HepG2 (cell line): ENCODE results near the gene MILR1. TPM values are rescaled to one million over a fixed set of nuclear protein-coding genes. Genes with fewer than 3 reads are reported as not detected.

Experiments
- ASH2L ChIP-seq: fragments of 300-600, 200-600 bp; sonication (generic); IDR thresholded peaks from 2 replicates; pipeline ENCODE4 v1.7.0; 2017; ENCODE audit warnings: low read depth, mild to moderate bottlenecking, moderate library complexity, mixed read lengths, low read length; ENCODE audit not compliant: insufficient read length
- CEBPB ChIP-seq: IDR thresholded peaks from 2 replicates; pipeline ENCODE4 v1.6.1; 2011; ENCODE audit warnings: low read depth, low read length, improper control_type of control experiment, borderline replicate concordance
- CHD2 ChIP-seq: IDR thresholded peaks from 2 replicates; pipeline ENCODE4 v1.6.1; 2011; ENCODE audit warnings: low read depth, low read length, improper control_type of control experiment
- FOXA3 ChIP-seq: IDR thresholded peaks from 2 replicates; pipeline ENCODE4 v1.6.1; 2016; ENCODE audit warnings: missing genetic modification reagents, missing compliant biosample characterization
- HES4 ChIP-seq: sonication (generic); formaldehyde crosslinking; IDR thresholded peaks from 2 replicates; pipeline ENCODE4 v1.9.0; 2021; ENCODE audit warnings: mild to moderate bottlenecking, missing genetic modification reagents, borderline replicate concordance
- NR2F1 ChIP-seq, 2 experiments: fragments of 450-650 bp in 1 of 2; formaldehyde crosslinking in 1 of 2; IDR thresholded peaks; 2 replicates each; pipeline versions ENCODE4 v1.5.0 to v1.6.1; 2016 to 2020; ENCODE audit warnings: mild to moderate bottlenecking in 1 of 2, missing compliant biosample characterization in 1 of 2, missing genetic modification reagents in 1 of 2, moderate library complexity in 1 of 2
- PRMT3 ChIP-seq: sonication (generic); formaldehyde crosslinking; IDR thresholded peaks from 2 replicates; pipeline ENCODE4 v1.8.1; 2022; ENCODE audit warnings: low read depth, mild to moderate bottlenecking, moderate library complexity, missing genetic modification reagents, borderline replicate concordance
- RAD21 ChIP-seq: fragments of 450-650 bp; formaldehyde crosslinking; IDR thresholded peaks from 2 replicates; pipeline ENCODE4 v1.5.0; 2020; ENCODE audit warnings: mild to moderate bottlenecking
- RXRB ChIP-seq: IDR thresholded peaks from 2 replicates; pipeline ENCODE4 v1.6.1; 2016; ENCODE audit warnings: borderline replicate concordance, missing genetic modification reagents, missing compliant biosample characterization
- SOX13 ChIP-seq, 3 experiments: fragments of 450-650 bp in 1 of 3; sonication (generic) in 1 of 3; formaldehyde crosslinking in 1 of 3; IDR thresholded peaks in 2 of 3; conservative IDR thresholded peaks in 1 of 3; 2 replicates each; pipeline versions ENCODE4 v1.5.0 to v1.6.1; 2016 to 2020; ENCODE audit warnings: antibody characterized with exemption in 1 of 3, mild to moderate bottlenecking in 1 of 3, missing compliant biosample characterization in 1 of 3, missing genetic modification reagents in 1 of 3, moderate library complexity in 1 of 3
- STAT5B ChIP-seq: sonication (generic); formaldehyde crosslinking; IDR thresholded peaks from 2 replicates; pipeline ENCODE4 v1.4.0; 2020; ENCODE audit warnings: missing genetic modification reagents
- TAF1 ChIP-seq: sonication (generic); formaldehyde crosslinking; IDR thresholded peaks from 2 replicates; pipeline ENCODE4 v1.4.0; 2020; ENCODE audit warnings: missing genetic modification reagents
- TEF ChIP-seq: sonication (generic); formaldehyde crosslinking; IDR thresholded peaks from 2 replicates; pipeline ENCODE4 v1.5.0; 2020; ENCODE audit warnings: missing genetic modification reagents
- TSC22D2 ChIP-seq: sonication (generic); formaldehyde crosslinking; IDR thresholded peaks from 2 replicates; pipeline ENCODE4 v1.5.1; 2020; ENCODE audit warnings: missing genetic modification reagents, mild to moderate bottlenecking, borderline replicate concordance
- XRCC5 ChIP-seq: fragments of 200-400 bp; formaldehyde crosslinking; optimal IDR thresholded peaks from 2 replicates; pipeline ENCODE3; 2017; ENCODE audit warnings: mild to moderate bottlenecking, low read length
- ZBTB21 ChIP-seq: sonication (generic); formaldehyde crosslinking; IDR thresholded peaks from 2 replicates; pipeline ENCODE4 v1.4.0; 2020; ENCODE audit warnings: missing genetic modification reagents
- ZMAT5 ChIP-seq: sonication (generic); formaldehyde crosslinking; IDR thresholded peaks from 2 replicates; pipeline ENCODE4 v1.5.0; 2020; ENCODE audit warnings: mild to moderate bottlenecking, low read depth, missing genetic modification reagents, borderline replicate concordance
- ZNF280B ChIP-seq: sonication (generic); formaldehyde crosslinking; IDR thresholded peaks from 2 replicates; pipeline ENCODE4 v1.5.0; 2020; ENCODE audit warnings: missing genetic modification reagents, mild to moderate bottlenecking, borderline replicate concordance
- ZNF367 ChIP-seq: sonication (generic); formaldehyde crosslinking; IDR thresholded peaks from 2 replicates; pipeline ENCODE4 v1.4.0; 2020; ENCODE audit warnings: missing genetic modification reagents, borderline replicate concordance
- polyA plus RNA-seq, 8 experiments: library from polyadenylated mRNA; depleted of rRNA in 3 of 8; stranded (reverse) in 7 of 8; unstranded in 1 of 8; fragments of >200 nt; fragmentation: Illumina TruSeq in 4 of 8; extraction: Trizol in 4 of 8; gene quantifications; 2 replicates each; pipeline versions ENCODE4 v1.2.1 to v1.2.3, GENCODE V29; 2011 to 2016; ENCODE audit warnings: low read depth in 4 of 8, missing spikeins in 1 of 8, mixed read lengths in 1 of 8; ENCODE audit not compliant: insufficient read depth in 1 of 8
- total RNA-seq, 5 experiments: library from RNA; depleted of rRNA; stranded (reverse); fragments of >200 nt; fragmentation: Illumina TruSeq; extraction: Trizol; gene quantifications; 2 replicates each; pipeline ENCODE4 v1.2.3, GENCODE V29; 2016; ENCODE audit warnings: low read depth in 1 of 5
- TF ChIP-seq, protein P1 (sequence below): sonication (generic); formaldehyde crosslinking; IDR thresholded peaks from 2 replicates; pipeline ENCODE4 v1.5.0; 2020; ENCODE audit warnings: missing genetic modification reagents, mild to moderate bottlenecking, borderline replicate concordance
- TF ChIP-seq, protein P2 (sequence below): sonication (generic); formaldehyde crosslinking; IDR thresholded peaks from 2 replicates; pipeline ENCODE4 v1.8.1; 2023; ENCODE audit warnings: missing genetic modification reagents, inconsistent platforms, borderline replicate concordance
- TF ChIP-seq, protein P3 (sequence below): sonication (generic); formaldehyde crosslinking; IDR thresholded peaks from 2 replicates; pipeline ENCODE4 v1.4.0; 2020; ENCODE audit warnings: missing genetic modification reagents

MILR1 gene
- total and polyA plus RNA-seq, 2 of the 13 experiments (the other 11 are each of a cell fraction or from before 2014, with no cell fraction given) = 0.27 to 1.7 TPM

DNA sequence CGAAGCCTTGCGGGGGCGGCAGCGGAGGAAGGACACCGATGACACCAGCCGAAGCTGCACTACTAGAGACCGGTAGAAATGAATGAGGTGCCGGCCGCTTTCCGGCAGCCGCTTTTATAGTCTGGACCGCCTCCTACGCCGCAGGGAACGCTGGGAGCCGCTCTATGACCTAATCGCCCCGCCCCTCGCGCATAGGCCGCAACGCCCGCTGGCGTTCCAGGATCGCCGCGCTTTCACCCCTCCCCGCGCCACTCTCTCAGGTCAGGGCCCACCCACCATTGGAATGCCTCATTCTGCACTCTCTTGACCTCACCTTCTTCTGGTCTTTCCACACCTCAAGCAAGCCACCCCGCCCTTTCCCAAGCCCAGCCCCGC, 57.3 kb downstream of the MILR1 start, which contains the start of gene DDX5 (continued):
- TF ChIP-seq TSC22D2 (CRISPR knock-in tag) = no peak
- 0 out of 2 replicates have a peak, but pooled peaks have one; percentile 4 for TF ChIP-seq HES4 (CRISPR knock-in tag)
- TF ChIP-seq CHD2 = 0 out of 2 replicates have a peak, but pooled peaks have one; percentile 47
- TF ChIP-seq RAD21 (CRISPR knock-in tag) = peak; percentile 70
- TF ChIP-seq ZNF367 = 0 out of 2 replicates have a peak, but pooled peaks have one; percentile 85
- TF ChIP-seq TEF (CRISPR knock-in tag) = peak; percentile 91
- peak; percentile 2 for TF ChIP-seq ASH2L
- TF ChIP-seq NR2F1 (CRISPR knock-in tag; IDR thresholded peaks at IDR 0.05) = peak in 1 of 2 experiments; percentile 34; a peak in 2 of 4 replicates
- TF ChIP-seq ZMAT5 (CRISPR knock-in tag) = no peak
- peak; percentile 89 for TF ChIP-seq TAF1 (CRISPR knock-in tag)
- no peak for TF ChIP-seq PRMT3
- TF ChIP-seq CEBPB = peak; percentile 51; the same call in 1 of the 2 replicates
- no peak for TF ChIP-seq XRCC5
- TF ChIP-seq FOXA3 (CRISPR knock-in tag) = peak; percentile 54; the same call in 1 of the 2 replicates
- TF ChIP-seq, protein P1, sequence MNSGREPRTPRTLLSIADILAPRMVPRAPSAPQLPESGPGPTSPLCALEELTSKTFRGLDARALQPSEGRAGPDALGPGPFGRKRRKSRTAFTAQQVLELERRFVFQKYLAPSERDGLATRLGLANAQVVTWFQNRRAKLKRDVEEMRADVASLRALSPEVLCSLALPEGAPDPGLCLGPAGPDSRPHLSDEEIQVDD (CRISPR knock-in tag) = peak; percentile 61; the same call in 1 of the 2 replicates
- TF ChIP-seq ZBTB21 (CRISPR knock-in tag) = peak; percentile 31; the same call in 1 of the 2 replicates
- TF ChIP-seq, protein P2, sequence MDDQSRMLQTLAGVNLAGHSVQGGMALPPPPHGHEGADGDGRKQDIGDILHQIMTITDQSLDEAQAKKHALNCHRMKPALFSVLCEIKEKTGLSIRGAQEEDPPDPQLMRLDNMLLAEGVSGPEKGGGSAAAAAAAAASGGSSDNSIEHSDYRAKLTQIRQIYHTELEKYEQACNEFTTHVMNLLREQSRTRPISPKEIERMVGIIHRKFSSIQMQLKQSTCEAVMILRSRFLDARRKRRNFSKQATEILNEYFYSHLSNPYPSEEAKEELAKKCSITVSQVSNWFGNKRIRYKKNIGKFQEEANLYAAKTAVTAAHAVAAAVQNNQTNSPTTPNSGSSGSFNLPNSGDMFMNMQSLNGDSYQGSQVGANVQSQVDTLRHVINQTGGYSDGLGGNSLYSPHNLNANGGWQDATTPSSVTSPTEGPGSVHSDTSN (CRISPR knock-in tag) = 0 out of 2 replicates have a peak, but pooled peaks have one; percentile 45
- TF ChIP-seq RXRB (CRISPR knock-in tag) = peak; percentile 36; the same call in 1 of the 2 replicates
- peak; percentile 36; the same call in 1 of the 2 replicates for TF ChIP-seq ZNF280B (CRISPR knock-in tag)
- TF ChIP-seq SOX13 (IDR thresholded peaks at IDR 0.05) = 0 out of 2 replicates have a peak, but pooled peaks have one; percentile 8
- 0 out of 4 replicates have a peak, but pooled peaks of 1 of the 2 experiments have one; percentile 15 for TF ChIP-seq SOX13 (CRISPR knock-in tag; conservative IDR thresholded peaks at IDR 0.05 in 1 of 2, IDR thresholded peaks at IDR 0.05 in 1 of 2)
- TF ChIP-seq, protein P3, sequence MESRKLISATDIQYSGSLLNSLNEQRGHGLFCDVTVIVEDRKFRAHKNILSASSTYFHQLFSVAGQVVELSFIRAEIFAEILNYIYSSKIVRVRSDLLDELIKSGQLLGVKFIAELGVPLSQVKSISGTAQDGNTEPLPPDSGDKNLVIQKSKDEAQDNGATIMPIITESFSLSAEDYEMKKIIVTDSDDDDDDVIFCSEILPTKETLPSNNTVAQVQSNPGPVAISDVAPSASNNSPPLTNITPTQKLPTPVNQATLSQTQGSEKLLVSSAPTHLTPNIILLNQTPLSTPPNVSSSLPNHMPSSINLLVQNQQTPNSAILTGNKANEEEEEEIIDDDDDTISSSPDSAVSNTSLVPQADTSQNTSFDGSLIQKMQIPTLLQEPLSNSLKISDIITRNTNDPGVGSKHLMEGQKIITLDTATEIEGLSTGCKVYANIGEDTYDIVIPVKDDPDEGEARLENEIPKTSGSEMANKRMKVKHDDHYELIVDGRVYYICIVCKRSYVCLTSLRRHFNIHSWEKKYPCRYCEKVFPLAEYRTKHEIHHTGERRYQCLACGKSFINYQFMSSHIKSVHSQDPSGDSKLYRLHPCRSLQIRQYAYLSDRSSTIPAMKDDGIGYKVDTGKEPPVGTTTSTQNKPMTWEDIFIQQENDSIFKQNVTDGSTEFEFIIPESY (CRISPR knock-in tag) = no peak
- peak; percentile 70; the same call in 1 of the 2 replicates for TF ChIP-seq STAT5B
